Measurements from ENCODE around the gene AGXT. TPM values are rescaled to one million over a fixed set of nuclear protein-coding genes. Genes with fewer than 3 reads are reported as not detected.

The AGXT gene
- total and polyA plus RNA-seq, 2 of the 8 experiments (the other 6 are each of a cell fraction or from before 2014, with no cell fraction given), result 0.03 TPM; not detected in 1

- TF ChIP-seq SP1 (IDR thresholded peaks at IDR 0.05; ENCODE audit: low read depth, low read length), result no peak
Observed at GRCh38 chr2:240848900-240849680, 19.5 kb upstream of the AGXT start (continued).

Measured in H1 (cell line).